Erythroblast (primary cell): ENCODE measurements around the gene TMEM255A.

Experiments
- DNase-seq, 2 experiments: peaks; one replicate each; lab custom pipeline; 2025; lab: John Stamatoyannopoulos, UW
- GATA1 ChIP-seq: IDR thresholded peaks from 2 replicates; pipeline ENCODE4 v1.6.1; 2011; ENCODE audit warnings: low read depth, mild to moderate bottlenecking, control low read depth, low read length, moderate library complexity
- POLR2A ChIP-seq: IDR thresholded peaks from 2 replicates; pipeline ENCODE4 v1.6.1; 2011; ENCODE audit warnings: mild to moderate bottlenecking, low read length

Gene TMEM255A

GRCh38 chrX:120318411-120318810, 7.2 kb upstream of the TMEM255A start:
- DNase-seq: no peak
- TF ChIP-seq GATA1 (no peak), POLR2A (no peak)

- TF ChIP-seq GATA1: no peak
- no peak for TF ChIP-seq POLR2A
- no peak for DNase-seq
Observed at GRCh38 chrX:120316587-120317283, 5.5 kb upstream of the TMEM255A start.

GRCh38 chrX:120315776-120316175, 4.5 kb upstream of the TMEM255A start:
- no peak for DNase-seq

GRCh38 chrX:120311727-120312063, 434 bp upstream of the TMEM255A start:
- no peak for TF ChIP-seq GATA1
- TF ChIP-seq POLR2A: no peak
- DNase-seq: peak in 1 of 2 experiments; percentile 0

More at GRCh38 chrX:120315776-120316175, 4.5 kb upstream of the TMEM255A start:
- TF ChIP-seq POLR2A: no peak
- no peak for TF ChIP-seq GATA1

- TF ChIP-seq POLR2A (no peak), GATA1 (no peak)
- DNase-seq: peak in 1 of 2 experiments; percentile 1
Observed at GRCh38 chrX:120309873-120310705, 1.2 kb downstream of the TMEM255A start.

- TF ChIP-seq GATA1: no peak
- no peak for TF ChIP-seq POLR2A
- peak; percentile 71 to 74 for DNase-seq
Observed at GRCh38 chrX:120308959-120309872, 2.0 kb downstream of the TMEM255A start.

- DNase-seq: peak; percentile 18 to 19
- TF ChIP-seq GATA1 (no peak), POLR2A (no peak)
Observed at GRCh38 chrX:120308558-120308957, 2.7 kb downstream of the TMEM255A start.

GRCh38 chrX:120306630-120307029, 4.6 kb downstream of the TMEM255A start:
- DNase-seq: no peak
- TF ChIP-seq POLR2A: no peak
- TF ChIP-seq GATA1: no peak

- TF ChIP-seq GATA1 (no peak), POLR2A (no peak)
- peak in 1 of 2 experiments; percentile 4 for DNase-seq
Observed at GRCh38 chrX:120305531-120306141, 5.6 kb downstream of the TMEM255A start.

- TF ChIP-seq GATA1: no peak
- TF ChIP-seq POLR2A: no peak
- no peak for DNase-seq
Observed at GRCh38 chrX:120304256-120304655, 7.0 kb downstream of the TMEM255A start.

- TF ChIP-seq POLR2A (no peak), GATA1 (no peak)
- no peak for DNase-seq
Observed at GRCh38 chrX:120302434-120302833, 8.8 kb downstream of the TMEM255A start.

- no peak for DNase-seq
- no peak for TF ChIP-seq GATA1
- no peak for TF ChIP-seq POLR2A
Observed at GRCh38 chrX:120301960-120302359, 9.3 kb downstream of the TMEM255A start.

- no peak for DNase-seq
- no peak for TF ChIP-seq GATA1
- no peak for TF ChIP-seq POLR2A
Observed at GRCh38 chrX:120301497-120301896, 9.8 kb downstream of the TMEM255A start.
